Astrocyte (in vitro differentiated cells and primary cell): ENCODE results near the gene COL2A1. TPM values are rescaled to one million over a fixed set of nuclear protein-coding genes. Genes with fewer than 3 reads are reported as not detected.

Experiments
- DNase-seq: peaks from one replicate; pipeline ENCODE4 v3.0.0-alpha.2; 2010; ENCODE audit warnings: low read depth
- FAIRE-seq: peaks from 2 replicates; lab custom pipeline; 2011; peaks lifted over from hg19 to GRCh38; lab: Jason Lieb, UNC
- H2AFZ ChIP-seq: 2 replicates; pipeline ENCODE4 v1.6.0; 2012; ENCODE audit warnings: low read depth, low read length, inconsistent platforms
- H3K27ac ChIP-seq: 2 replicates; pipeline ENCODE4 v1.5.1; 2011; ENCODE audit warnings: low read depth, low read length, inconsistent platforms
- H3K27me3 ChIP-seq: 2 replicates; pipeline ENCODE4 v1.6.0; 2011; ENCODE audit warnings: low read length, inconsistent platforms; ENCODE audit not compliant: insufficient read depth
- H3K36me3 ChIP-seq: 2 replicates; pipeline ENCODE4 v1.5.1; 2011; ENCODE audit warnings: low read length, inconsistent platforms; ENCODE audit not compliant: insufficient read depth
- H3K4me1 ChIP-seq: 2 replicates; pipeline ENCODE4 v1.5.1; 2011; ENCODE audit warnings: low read length, inconsistent platforms; ENCODE audit not compliant: insufficient read depth
- H3K4me2 ChIP-seq: 2 replicates; pipeline ENCODE4 v1.6.0; 2012; ENCODE audit warnings: low read length, inconsistent platforms
- H3K4me3 ChIP-seq: 2 replicates; pipeline ENCODE4 v1.5.1; 2011; ENCODE audit warnings: low read depth, mild to moderate bottlenecking, low read length, inconsistent platforms; ENCODE audit not compliant: insufficient read depth
- H3K79me2 ChIP-seq: 2 replicates; pipeline ENCODE4 v1.6.0; 2012; ENCODE audit warnings: mild to moderate bottlenecking, low read length, inconsistent platforms; ENCODE audit not compliant: insufficient read depth
- H3K9ac ChIP-seq: 2 replicates; pipeline ENCODE4 v1.6.0; 2012; ENCODE audit warnings: mild to moderate bottlenecking, low read length, inconsistent platforms
- H3K9me3 ChIP-seq: 2 replicates; pipeline ENCODE4 v1.5.1; 2012; ENCODE audit warnings: low read depth, mild to moderate bottlenecking, low read length, inconsistent platforms; ENCODE audit not compliant: insufficient read depth
- H4K20me1 ChIP-seq: 2 replicates; pipeline ENCODE4 v1.6.0; 2012; ENCODE audit warnings: low read length, inconsistent platforms; ENCODE audit not compliant: insufficient read depth
- H3K27ac Mint-ChIP-seq: one replicate; pipeline ENCODE4 v1.8.0; 2021; ENCODE audit warnings: mild to moderate bottlenecking, mixed read lengths; ENCODE audit not compliant: unreplicated experiment
- H3K27me3 Mint-ChIP-seq: one replicate; pipeline ENCODE4 v1.8.0; 2021; ENCODE audit warnings: low read depth, mixed read lengths; ENCODE audit not compliant: unreplicated experiment
- H3K36me3 Mint-ChIP-seq: one replicate; pipeline ENCODE4 v1.8.0; 2021; ENCODE audit warnings: low read depth, mixed read lengths; ENCODE audit not compliant: unreplicated experiment
- H3K4me1 Mint-ChIP-seq: one replicate; pipeline ENCODE4 v1.8.0; 2021; ENCODE audit warnings: low read depth, mixed read lengths; ENCODE audit not compliant: unreplicated experiment
- H3K4me3 Mint-ChIP-seq: one replicate; pipeline ENCODE4 v1.8.0; 2021; ENCODE audit warnings: mild to moderate bottlenecking, moderate library complexity, mixed read lengths; ENCODE audit not compliant: unreplicated experiment
- H3K9me3 Mint-ChIP-seq: one replicate; pipeline ENCODE4 v1.8.0; 2021; ENCODE audit warnings: mild to moderate bottlenecking, mixed read lengths; ENCODE audit not compliant: unreplicated experiment
- CTCF ChIP-seq: IDR thresholded peaks from 2 replicates; pipeline ENCODE4 v1.5.1; 2011; ENCODE audit warnings: low read depth, mild to moderate bottlenecking, inconsistent platforms, low read length, moderate library complexity; ENCODE audit not compliant: insufficient read depth
- EZH2 ChIP-seq: IDR thresholded peaks from 2 replicates; pipeline ENCODE4 v1.6.1; 2012; ENCODE audit warnings: mild to moderate bottlenecking, low read length, inconsistent platforms; ENCODE audit not compliant: insufficient read depth
- total RNA-seq: library from RNA; stranded (reverse); gene quantifications from 2 replicates; pipeline ENCODE4 v1.2.1, GENCODE V29; 2021

COL2A1 gene
- total RNA-seq, 1 donor from 2014 or later: 20.3 TPM

DNA sequence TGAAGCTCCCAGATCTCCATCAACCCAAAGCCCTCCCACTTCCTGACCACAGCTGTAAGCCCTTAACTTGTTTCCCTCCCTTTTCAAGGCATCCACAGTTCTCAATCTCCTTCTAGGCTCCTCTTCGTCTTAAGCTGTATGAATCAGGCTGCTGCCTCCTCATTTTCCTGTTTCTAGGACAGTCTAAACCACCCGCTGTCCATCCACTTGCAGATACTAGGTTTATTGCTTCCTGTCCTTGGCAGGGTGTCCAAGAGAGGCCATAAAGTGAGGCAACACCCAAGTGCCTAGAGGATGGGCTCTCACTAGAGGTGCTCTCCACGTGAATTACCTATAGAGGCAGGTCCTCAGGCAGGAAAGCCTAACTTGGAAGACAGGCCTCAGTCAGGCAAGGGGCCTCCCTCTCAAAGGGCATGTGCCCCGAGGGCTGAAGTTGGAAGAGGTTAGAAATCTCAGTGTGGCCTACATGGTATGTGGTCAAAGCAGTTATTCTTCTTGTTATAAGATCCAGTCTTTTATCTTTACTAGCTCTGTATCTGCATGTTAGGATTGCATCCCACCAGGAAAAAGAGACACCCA lies 49.7 kb downstream of the COL2A1 start:
- Mint-ChIP-seq H3K4me1 (peaks cover 11% of the 10 kb centered on the region), H3K27me3 (peaks cover 53% of the 10 kb centered on the region), H3K9me3 (peaks cover 5% of the 10 kb centered on the region), H3K4me3 (no peak overlapping the region), H3K36me3 (no peaks in the 10 kb centered on the region), H3K27ac (no peak overlapping the region)
- Histone ChIP-seq H3K9ac (no peak overlapping the region), H3K36me3 (no peaks in the 10 kb centered on the region), H3K27ac (no peak overlapping the region), H3K4me1 (no peaks in the 10 kb centered on the region), H3K27me3 (peaks cover 16% of the 10 kb centered on the region), H3K4me3 (no peak overlapping the region), H3K79me2 (no peaks in the 10 kb centered on the region), H4K20me1 (no peaks in the 10 kb centered on the region), H3K9me3 (no peaks in the 10 kb centered on the region), H3K4me2 (no peak overlapping the region), H2AFZ (no peak overlapping the region)
- DNase-seq (no peak), FAIRE-seq (no peak)
- TF ChIP-seq CTCF (no peak), EZH2 (no peak)

DNA sequence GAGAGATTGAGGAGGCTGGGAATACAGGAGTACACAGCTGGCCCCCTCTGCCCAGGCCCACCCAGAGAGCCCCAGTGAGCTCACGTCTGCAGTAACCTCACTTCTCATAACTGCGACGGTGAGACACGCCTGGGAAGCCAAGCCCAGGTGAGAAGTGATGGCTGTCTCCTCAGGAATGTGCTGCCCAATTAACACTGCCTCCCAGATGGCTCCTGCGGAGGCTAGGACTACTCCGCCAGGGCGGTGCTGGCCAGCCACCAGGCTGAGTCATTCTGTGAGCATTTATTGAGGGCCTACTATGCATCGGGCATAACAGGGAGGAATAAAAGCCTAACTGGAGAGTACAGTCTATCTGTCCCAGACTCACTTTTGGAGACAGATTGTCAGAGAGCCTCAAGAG lies 50.2 kb downstream of the COL2A1 start:
- Histone ChIP-seq H3K4me3 (no peak overlapping the region), H3K9ac (no peak overlapping the region), H3K36me3 (no peaks in the 10 kb centered on the region), H2AFZ (no peak overlapping the region), H3K27me3 (peaks cover 16% of the 10 kb centered on the region), H3K4me1 (no peaks in the 10 kb centered on the region), H3K79me2 (no peaks in the 10 kb centered on the region), H3K27ac (no peak overlapping the region), H4K20me1 (no peaks in the 10 kb centered on the region), H3K9me3 (no peaks in the 10 kb centered on the region), H3K4me2 (no peak overlapping the region)
- DNase-seq (no peak), FAIRE-seq (no peak)
- no peaks in the 10 kb centered on the region for H3K36me3 Mint-ChIP-seq
- H3K27me3 Mint-ChIP-seq: peaks cover 54% of the 10 kb centered on the region
- H3K9me3 Mint-ChIP-seq: peaks cover 3% of the 10 kb centered on the region
- H3K4me3 Mint-ChIP-seq: no peak overlapping the region
- H3K4me1 Mint-ChIP-seq: peaks cover 12% of the 10 kb centered on the region
- TF ChIP-seq CTCF: no peak
- no peak for TF ChIP-seq EZH2
- no peak overlapping the region for H3K27ac Mint-ChIP-seq

GRCh38 chr12:47950856-47951468 lies 53.3 kb downstream of the COL2A1 start:
- Mint-ChIP-seq H3K27me3 (peaks cover 56% of the 10 kb centered on the region), H3K27ac (no peak overlapping the region), H3K4me3 (no peak overlapping the region), H3K4me1 (peaks cover 22% of the 10 kb centered on the region), H3K9me3 (no peaks in the 10 kb centered on the region), H3K36me3 (no peaks in the 10 kb centered on the region)
- Histone ChIP-seq H3K4me3 (no peak overlapping the region), H3K4me2 (no peak overlapping the region), H3K27ac (no peak overlapping the region), H3K9me3 (no peaks in the 10 kb centered on the region), H2AFZ (no peak overlapping the region), H3K9ac (no peak overlapping the region), H3K36me3 (no peaks in the 10 kb centered on the region), H3K4me1 (no peaks in the 10 kb centered on the region), H3K79me2 (no peaks in the 10 kb centered on the region), H3K27me3 (peaks cover 16% of the 10 kb centered on the region), H4K20me1 (no peaks in the 10 kb centered on the region)
- no peak for FAIRE-seq
- TF ChIP-seq CTCF (no peak), EZH2 (no peak)
- DNase-seq: no peak
